ENCODE data around the gene BPTF.

- TF ChIP-seq CTCF (conservative IDR thresholded peaks at IDR 0.05; ENCODE audit: low read depth, low read length): no peak
- TF ChIP-seq EZH2phosphoT487 (IDR thresholded peaks at IDR 0.05; ENCODE audit: borderline replicate concordance, low read length): no peak
- TF ChIP-seq EZH2 (IDR thresholded peaks at IDR 0.05; ENCODE audit: low read length, unreplicated experiment): no peak
These were observed 189.9 kb downstream of the BPTF start for GRCh38 chr17:68015081-68015723.
